ENCODE measurements around the gene LAYN.

The LAYN gene

DNA sequence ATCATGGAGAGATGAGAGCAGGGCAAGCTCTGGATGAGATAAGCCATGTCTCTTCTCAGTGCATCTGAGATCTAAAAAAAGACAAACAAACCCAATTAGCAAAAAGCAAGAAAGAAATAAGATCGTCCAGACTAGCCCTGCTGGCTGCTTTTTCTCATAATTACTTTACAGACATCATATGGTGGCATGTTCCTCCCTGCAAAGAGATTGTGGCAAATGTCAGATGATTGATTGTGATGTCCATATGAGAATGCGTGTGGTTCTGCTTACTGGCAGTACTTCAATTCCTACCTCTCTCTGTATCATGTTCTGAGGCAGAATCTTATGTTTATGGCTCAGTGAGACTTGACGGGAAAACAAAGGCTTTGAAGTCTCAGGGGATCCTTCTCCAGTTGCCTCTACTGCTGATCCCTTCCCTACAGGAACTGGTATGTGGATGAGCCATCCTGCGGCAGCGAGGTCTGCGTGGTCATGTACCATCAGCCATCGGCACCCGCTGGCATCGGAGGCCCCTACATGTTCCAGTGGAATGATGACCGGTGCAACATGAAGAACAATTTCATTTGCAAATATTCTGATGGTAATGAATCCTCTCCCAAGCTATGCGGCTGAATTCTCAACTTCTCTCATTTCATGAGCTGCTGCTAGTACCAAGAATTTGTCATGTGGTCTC is 8.8 kb downstream of the LAYN start:
- DNase-seq (ENCODE audit: low read depth): no peak
- TF ChIP-seq, protein P1, sequence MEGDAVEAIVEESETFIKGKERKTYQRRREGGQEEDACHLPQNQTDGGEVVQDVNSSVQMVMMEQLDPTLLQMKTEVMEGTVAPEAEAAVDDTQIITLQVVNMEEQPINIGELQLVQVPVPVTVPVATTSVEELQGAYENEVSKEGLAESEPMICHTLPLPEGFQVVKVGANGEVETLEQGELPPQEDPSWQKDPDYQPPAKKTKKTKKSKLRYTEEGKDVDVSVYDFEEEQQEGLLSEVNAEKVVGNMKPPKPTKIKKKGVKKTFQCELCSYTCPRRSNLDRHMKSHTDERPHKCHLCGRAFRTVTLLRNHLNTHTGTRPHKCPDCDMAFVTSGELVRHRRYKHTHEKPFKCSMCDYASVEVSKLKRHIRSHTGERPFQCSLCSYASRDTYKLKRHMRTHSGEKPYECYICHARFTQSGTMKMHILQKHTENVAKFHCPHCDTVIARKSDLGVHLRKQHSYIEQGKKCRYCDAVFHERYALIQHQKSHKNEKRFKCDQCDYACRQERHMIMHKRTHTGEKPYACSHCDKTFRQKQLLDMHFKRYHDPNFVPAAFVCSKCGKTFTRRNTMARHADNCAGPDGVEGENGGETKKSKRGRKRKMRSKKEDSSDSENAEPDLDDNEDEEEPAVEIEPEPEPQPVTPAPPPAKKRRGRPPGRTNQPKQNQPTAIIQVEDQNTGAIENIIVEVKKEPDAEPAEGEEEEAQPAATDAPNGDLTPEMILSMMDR (IDR thresholded peaks at IDR 0.05; ENCODE audit: low read depth, low read length): no peak
- TF ChIP-seq POLR2A (IDR thresholded peaks at IDR 0.05; ENCODE audit: extremely low read depth, insufficient read length) (no peak), MYC (IDR thresholded peaks at IDR 0.05; ENCODE audit: low read depth, low read length) (no peak)
- TF ChIP-seq, protein P2, sequence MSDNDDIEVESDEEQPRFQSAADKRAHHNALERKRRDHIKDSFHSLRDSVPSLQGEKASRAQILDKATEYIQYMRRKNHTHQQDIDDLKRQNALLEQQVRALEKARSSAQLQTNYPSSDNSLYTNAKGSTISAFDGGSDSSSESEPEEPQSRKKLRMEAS (IDR thresholded peaks at IDR 0.05; ENCODE audit: low read depth, low read length): no peak
- H3K4me3 ChIP-seq (ENCODE audit: low read depth, low read length): no peak overlapping the region

DNA sequence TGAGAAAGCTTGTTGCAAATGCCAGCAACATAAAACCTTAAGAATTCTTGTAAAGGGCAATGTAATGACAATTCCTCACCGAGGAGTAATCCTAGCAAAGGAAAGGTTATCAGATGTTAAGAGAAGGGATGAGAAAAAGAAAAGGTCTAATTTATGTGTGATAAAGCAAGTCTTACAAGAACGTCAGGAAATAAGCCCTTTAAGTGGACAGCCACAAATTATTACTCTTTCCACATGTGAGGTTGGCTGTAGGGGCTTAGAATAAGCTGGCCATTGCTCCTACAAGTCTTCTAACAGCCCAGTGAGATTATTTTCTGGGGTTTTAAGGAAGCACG is 9.3 kb downstream of the LAYN start:
- no peak for DNase-seq (ENCODE audit: low read depth)
- no peak overlapping the region for H3K4me3 ChIP-seq (ENCODE audit: low read depth, low read length)
- TF ChIP-seq POLR2A (IDR thresholded peaks at IDR 0.05; ENCODE audit: extremely low read depth, insufficient read length) (no peak), MYC (IDR thresholded peaks at IDR 0.05; ENCODE audit: low read depth, low read length) (no peak)
- TF ChIP-seq, protein P2 (IDR thresholded peaks at IDR 0.05; ENCODE audit: low read depth, low read length): no peak
- TF ChIP-seq, protein P1 (IDR thresholded peaks at IDR 0.05; ENCODE audit: low read depth, low read length): no peak

DNA sequence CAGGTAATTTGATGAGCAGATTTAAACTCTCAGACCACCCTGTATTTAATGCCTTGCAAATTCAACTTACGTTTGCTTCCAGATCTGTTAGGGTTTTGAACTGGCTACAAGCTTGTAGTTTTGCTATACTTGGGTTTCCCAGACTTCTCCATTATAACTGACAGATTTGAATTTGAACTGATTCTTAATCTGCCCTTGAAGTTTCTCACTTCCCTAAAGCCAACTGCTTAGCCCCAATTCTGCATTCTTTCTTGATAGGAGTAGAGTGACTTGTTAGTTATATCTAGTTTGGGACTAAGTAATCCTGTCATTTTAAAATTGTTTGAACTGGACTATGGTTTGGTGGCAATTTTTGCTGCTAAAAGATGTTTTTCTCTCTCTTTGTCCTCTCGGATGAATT is 9.7 kb downstream of the LAYN start:
- TF ChIP-seq POLR2A (IDR thresholded peaks at IDR 0.05; ENCODE audit: extremely low read depth, insufficient read length): no peak
- no peak for TF ChIP-seq MYC (IDR thresholded peaks at IDR 0.05; ENCODE audit: low read depth, low read length)
- TF ChIP-seq, protein P2 (IDR thresholded peaks at IDR 0.05; ENCODE audit: low read depth, low read length): no peak
- TF ChIP-seq, protein P1 (IDR thresholded peaks at IDR 0.05; ENCODE audit: low read depth, low read length): no peak
- DNase-seq (ENCODE audit: low read depth): no peak

DNA sequence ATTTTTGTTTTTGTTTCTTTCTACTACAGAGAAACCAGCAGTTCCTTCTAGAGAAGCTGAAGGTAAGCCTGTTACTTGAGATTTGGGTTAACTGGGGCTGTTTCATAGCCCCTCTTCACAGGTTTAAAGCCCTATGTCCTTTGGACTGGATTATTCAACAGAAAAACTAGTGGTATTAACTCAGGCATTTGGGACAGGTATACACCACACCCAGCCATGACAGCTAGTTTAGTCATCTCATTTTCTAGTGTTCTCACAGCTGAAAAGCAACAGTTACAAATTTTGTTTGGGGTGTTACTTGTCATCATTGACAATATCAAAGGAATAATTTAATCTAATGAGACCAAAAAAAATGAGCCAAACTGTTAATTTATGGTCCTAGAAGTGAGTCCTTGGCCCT is 14.0 kb downstream of the LAYN start:
- no peak for DNase-seq (ENCODE audit: low read depth)
- no peak overlapping the region for H3K4me3 ChIP-seq (ENCODE audit: low read depth, low read length)
- TF ChIP-seq MYC (IDR thresholded peaks at IDR 0.05; ENCODE audit: low read depth, low read length) (no peak), POLR2A (IDR thresholded peaks at IDR 0.05; ENCODE audit: extremely low read depth, insufficient read length) (no peak)
- TF ChIP-seq, protein P2 (IDR thresholded peaks at IDR 0.05; ENCODE audit: low read depth, low read length): no peak
- TF ChIP-seq, protein P1 (IDR thresholded peaks at IDR 0.05; ENCODE audit: low read depth, low read length): no peak

More for the DNA sequence above, 9.7 kb downstream of the LAYN start:
- no peak overlapping the region for H3K4me3 ChIP-seq (ENCODE audit: low read depth, low read length)

DNA sequence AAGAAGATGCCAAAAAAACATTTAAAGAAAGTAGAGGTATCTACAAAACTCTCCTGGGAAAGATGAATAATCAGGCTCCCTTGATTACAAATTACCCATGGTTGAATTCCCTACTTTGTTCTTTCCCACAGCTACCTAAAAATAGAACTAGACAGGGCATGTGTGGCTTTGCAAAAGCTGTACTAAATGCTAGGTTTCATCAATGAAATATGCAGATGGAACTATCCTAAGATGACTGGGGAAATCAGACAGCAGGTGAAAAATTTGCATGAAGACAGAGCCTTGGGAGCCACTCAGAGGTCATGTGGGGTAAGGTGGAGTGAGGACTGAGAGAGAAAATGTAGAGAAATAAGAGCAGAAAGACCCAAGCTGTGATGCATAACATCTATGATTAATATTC is 14.7 kb downstream of the LAYN start:
- TF ChIP-seq, protein P1 (IDR thresholded peaks at IDR 0.05; ENCODE audit: low read depth, low read length): no peak
- TF ChIP-seq, protein P2 (IDR thresholded peaks at IDR 0.05; ENCODE audit: low read depth, low read length): no peak
- TF ChIP-seq POLR2A (IDR thresholded peaks at IDR 0.05; ENCODE audit: extremely low read depth, insufficient read length): no peak
- no peak for TF ChIP-seq MYC (IDR thresholded peaks at IDR 0.05; ENCODE audit: low read depth, low read length)
- no peak for DNase-seq (ENCODE audit: low read depth)
- H3K4me3 ChIP-seq (ENCODE audit: low read depth, low read length): no peak overlapping the region
